ENCODE measurements around the gene RBMS3. TPM values are rescaled to one million over a fixed set of nuclear protein-coding genes. Genes with fewer than 3 reads are reported as not detected.

RBMS3 gene
- total and polyA plus RNA-seq, 2 donors = 12.8 to 19.9 TPM

- Histone ChIP-seq H3K9me3 (ENCODE audit: control insufficient read depth in 2 of 2, insufficient read depth in 1 of 2, low read length in 1 of 2) (no peaks in the 10 kb centered on the region), H3K27me3 (ENCODE audit: control insufficient read depth in 2 of 2, insufficient read depth in 1 of 2, low read length in 1 of 2) (no peaks in the 10 kb centered on the region), H3K4me3 (ENCODE audit: low read length in 2 of 2) (no peak overlapping the region), H3K36me3 (ENCODE audit: control insufficient read depth in 2 of 2, insufficient read depth in 2 of 2, low read length in 1 of 2) (no peaks in the 10 kb centered on the region), H3K27ac (ENCODE audit: low read depth in 1 of 2, low read length in 1 of 2) (no peak overlapping the region), H3K4me1 (ENCODE audit: control insufficient read depth in 2 of 2, insufficient read depth in 2 of 2, low read length in 2 of 2) (peaks cover 4% of the 10 kb centered on the region in 2 donors)
- DNase-seq (ENCODE audit: low read depth in 6 of 9, low spot score in 9 of 9) = no peak
- WGBS = 96% methylated on average over 6 of the region's 6 CpGs
Observed at GRCh38 chr3:29494305-29495036, 213.6 kb downstream of the RBMS3 start.

GRCh38 chr3:29497282-29497681 lies 216.4 kb downstream of the RBMS3 start:
- Histone ChIP-seq H3K27ac (ENCODE audit: low read depth in 1 of 2, low read length in 1 of 2) (no peak overlapping the region), H3K27me3 (ENCODE audit: control insufficient read depth in 2 of 2, insufficient read depth in 1 of 2, low read length in 1 of 2) (no peaks in the 10 kb centered on the region), H3K4me3 (ENCODE audit: low read length in 2 of 2) (no peak overlapping the region), H3K9me3 (ENCODE audit: control insufficient read depth in 2 of 2, insufficient read depth in 1 of 2, low read length in 1 of 2) (no peaks in the 10 kb centered on the region), H3K36me3 (ENCODE audit: control insufficient read depth in 2 of 2, insufficient read depth in 2 of 2, low read length in 1 of 2) (no peaks in the 10 kb centered on the region), H3K4me1 (ENCODE audit: control insufficient read depth in 2 of 2, insufficient read depth in 2 of 2, low read length in 2 of 2) (peaks cover 4% of the 10 kb centered on the region in 2 donors)
- DNase-seq (ENCODE audit: low read depth in 6 of 9, low spot score in 9 of 9) = peak in 1 of 9 donors; percentile 6
- WGBS = 70% methylated on average over 5 of the region's 5 CpGs

DNA sequence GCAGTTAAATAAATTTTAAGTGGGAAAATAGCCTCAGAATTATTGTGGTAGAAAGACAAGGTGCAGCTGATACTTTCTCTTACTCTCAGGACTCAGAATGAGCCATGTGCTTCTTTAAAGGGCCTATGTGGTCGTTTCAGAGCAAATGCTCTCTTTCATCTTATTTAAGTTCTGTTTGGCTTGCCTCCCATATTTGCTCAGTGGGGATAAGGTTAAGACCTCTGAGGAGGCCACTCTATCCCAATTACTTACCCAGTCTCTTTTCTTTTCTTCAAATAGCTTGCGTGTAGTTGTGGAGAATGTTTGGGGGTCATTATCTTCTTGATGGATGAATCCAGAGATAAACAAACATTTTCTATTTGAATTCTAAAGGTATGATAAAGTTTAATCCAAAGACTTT lies 221.9 kb downstream of the RBMS3 start:
- DNase-seq (ENCODE audit: low read depth in 6 of 9, low spot score in 9 of 9) = no peak
- no peak overlapping the region for H3K27ac ChIP-seq (ENCODE audit: low read depth in 1 of 2, low read length in 1 of 2)
- WGBS = 66% methylated on average over 2 of the region's 2 CpGs
- no peaks in the 10 kb centered on the region for H3K4me1 ChIP-seq (ENCODE audit: control insufficient read depth in 2 of 2, insufficient read depth in 2 of 2, low read length in 2 of 2)
- no peaks in the 10 kb centered on the region for H3K36me3 ChIP-seq (ENCODE audit: control insufficient read depth in 2 of 2, insufficient read depth in 2 of 2, low read length in 1 of 2)
- H3K9me3 ChIP-seq (ENCODE audit: control insufficient read depth in 2 of 2, insufficient read depth in 1 of 2, low read length in 1 of 2) = no peaks in the 10 kb centered on the region
- H3K4me3 ChIP-seq (ENCODE audit: low read length in 2 of 2) = no peak overlapping the region
- H3K27me3 ChIP-seq (ENCODE audit: control insufficient read depth in 2 of 2, insufficient read depth in 1 of 2, low read length in 1 of 2) = no peaks in the 10 kb centered on the region

- no peaks in the 10 kb centered on the region for H3K4me1 ChIP-seq (ENCODE audit: control insufficient read depth in 2 of 2, insufficient read depth in 2 of 2, low read length in 2 of 2)
- WGBS = 97% methylated on average over 3 of the region's 3 CpGs
- H3K27me3 ChIP-seq (ENCODE audit: control insufficient read depth in 2 of 2, insufficient read depth in 1 of 2, low read length in 1 of 2) = no peaks in the 10 kb centered on the region
- no peaks in the 10 kb centered on the region for H3K36me3 ChIP-seq (ENCODE audit: control insufficient read depth in 2 of 2, insufficient read depth in 2 of 2, low read length in 1 of 2)
- no peak for DNase-seq (ENCODE audit: low read depth in 6 of 9, low spot score in 9 of 9)
- H3K27ac ChIP-seq (ENCODE audit: low read depth in 1 of 2, low read length in 1 of 2) = no peak overlapping the region
- no peaks in the 10 kb centered on the region for H3K9me3 ChIP-seq (ENCODE audit: control insufficient read depth in 2 of 2, insufficient read depth in 1 of 2, low read length in 1 of 2)
- H3K4me3 ChIP-seq (ENCODE audit: low read length in 2 of 2) = no peak overlapping the region
Observed at GRCh38 chr3:29503314-29503713, 222.4 kb downstream of the RBMS3 start.

- no peaks in the 10 kb centered on the region for H3K27me3 ChIP-seq (ENCODE audit: control insufficient read depth in 2 of 2, insufficient read depth in 1 of 2, low read length in 1 of 2)
- 96% methylated on average over 3 of the region's 3 CpGs for WGBS
- H3K27ac ChIP-seq (ENCODE audit: low read depth in 1 of 2, low read length in 1 of 2) = no peak overlapping the region
- H3K36me3 ChIP-seq (ENCODE audit: control insufficient read depth in 2 of 2, insufficient read depth in 2 of 2, low read length in 1 of 2) = no peaks in the 10 kb centered on the region
- no peaks in the 10 kb centered on the region for H3K9me3 ChIP-seq (ENCODE audit: control insufficient read depth in 2 of 2, insufficient read depth in 1 of 2, low read length in 1 of 2)
- H3K4me3 ChIP-seq (ENCODE audit: low read length in 2 of 2) = no peak overlapping the region
- H3K4me1 ChIP-seq (ENCODE audit: control insufficient read depth in 2 of 2, insufficient read depth in 2 of 2, low read length in 2 of 2) = no peaks in the 10 kb centered on the region
- DNase-seq (ENCODE audit: low read depth in 6 of 9, low spot score in 9 of 9) = no peak
Observed at GRCh38 chr3:29503958-29504357, 223.1 kb downstream of the RBMS3 start.

GRCh38 chr3:29506502-29506901 lies 225.6 kb downstream of the RBMS3 start:
- Histone ChIP-seq H3K27ac (ENCODE audit: low read depth in 1 of 2, low read length in 1 of 2) (no peak overlapping the region), H3K4me1 (ENCODE audit: control insufficient read depth in 2 of 2, insufficient read depth in 2 of 2, low read length in 2 of 2) (no peaks in the 10 kb centered on the region), H3K36me3 (ENCODE audit: control insufficient read depth in 2 of 2, insufficient read depth in 2 of 2, low read length in 1 of 2) (no peaks in the 10 kb centered on the region), H3K4me3 (ENCODE audit: low read length in 2 of 2) (no peak overlapping the region), H3K9me3 (ENCODE audit: control insufficient read depth in 2 of 2, insufficient read depth in 1 of 2, low read length in 1 of 2) (no peaks in the 10 kb centered on the region), H3K27me3 (ENCODE audit: control insufficient read depth in 2 of 2, insufficient read depth in 1 of 2, low read length in 1 of 2) (no peaks in the 10 kb centered on the region)
- WGBS = 98% methylated on average over 3 of the region's 3 CpGs
- no peak for DNase-seq (ENCODE audit: low read depth in 6 of 9, low spot score in 9 of 9)

DNA sequence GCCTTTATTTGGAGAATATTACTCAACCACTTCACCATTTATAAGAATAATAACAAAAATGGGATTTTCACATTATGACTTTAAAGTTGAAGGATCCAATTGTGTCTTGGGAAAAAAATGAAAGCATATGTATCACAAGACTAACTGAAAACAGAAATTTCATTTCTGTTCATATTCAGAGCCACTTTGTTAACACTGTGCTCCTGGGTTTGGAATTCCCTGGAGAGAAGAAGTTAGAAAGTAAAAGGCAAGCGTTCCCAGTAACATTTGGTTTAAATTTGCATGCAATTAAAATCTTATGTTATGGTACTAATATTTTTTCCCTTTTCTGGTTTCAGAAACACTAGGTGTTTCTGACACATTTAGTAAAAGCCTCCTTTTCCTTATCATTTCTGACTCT lies 230.8 kb downstream of the RBMS3 start:
- Histone ChIP-seq H3K27me3 (ENCODE audit: control insufficient read depth in 2 of 2, insufficient read depth in 1 of 2, low read length in 1 of 2) (no peaks in the 10 kb centered on the region), H3K36me3 (ENCODE audit: control insufficient read depth in 2 of 2, insufficient read depth in 2 of 2, low read length in 1 of 2) (no peaks in the 10 kb centered on the region), H3K4me1 (ENCODE audit: control insufficient read depth in 2 of 2, insufficient read depth in 2 of 2, low read length in 2 of 2) (peaks cover 4 to 6% of the 10 kb centered on the region in 2 donors), H3K9me3 (ENCODE audit: control insufficient read depth in 2 of 2, insufficient read depth in 1 of 2, low read length in 1 of 2) (no peaks in the 10 kb centered on the region), H3K27ac (ENCODE audit: low read depth in 1 of 2, low read length in 1 of 2) (no peak overlapping the region), H3K4me3 (ENCODE audit: low read length in 2 of 2) (no peak overlapping the region)
- no peak for DNase-seq (ENCODE audit: low read depth in 6 of 9, low spot score in 9 of 9)
- WGBS = 97% methylated on average over 1 of the region's 1 CpG

- no peak overlapping the region for H3K27ac ChIP-seq (ENCODE audit: low read depth in 1 of 2, low read length in 1 of 2)
- no peaks in the 10 kb centered on the region for H3K9me3 ChIP-seq (ENCODE audit: control insufficient read depth in 2 of 2, insufficient read depth in 1 of 2, low read length in 1 of 2)
- peaks cover 4 to 6% of the 10 kb centered on the region in 2 donors for H3K4me1 ChIP-seq (ENCODE audit: control insufficient read depth in 2 of 2, insufficient read depth in 2 of 2, low read length in 2 of 2)
- no peaks in the 10 kb centered on the region for H3K27me3 ChIP-seq (ENCODE audit: control insufficient read depth in 2 of 2, insufficient read depth in 1 of 2, low read length in 1 of 2)
- no peaks in the 10 kb centered on the region for H3K36me3 ChIP-seq (ENCODE audit: control insufficient read depth in 2 of 2, insufficient read depth in 2 of 2, low read length in 1 of 2)
- WGBS = 41% methylated on average over 4 of the region's 4 CpGs
- no peak for DNase-seq (ENCODE audit: low read depth in 6 of 9, low spot score in 9 of 9)
- no peak overlapping the region for H3K4me3 ChIP-seq (ENCODE audit: low read length in 2 of 2)
Observed at GRCh38 chr3:29512641-29513040, 231.8 kb downstream of the RBMS3 start.

GRCh38 chr3:29513236-29513635 lies 232.4 kb downstream of the RBMS3 start:
- H3K27me3 ChIP-seq (ENCODE audit: control insufficient read depth in 2 of 2, insufficient read depth in 1 of 2, low read length in 1 of 2) = no peaks in the 10 kb centered on the region
- peaks cover 4 to 6% of the 10 kb centered on the region in 2 donors for H3K4me1 ChIP-seq (ENCODE audit: control insufficient read depth in 2 of 2, insufficient read depth in 2 of 2, low read length in 2 of 2)
- no peaks in the 10 kb centered on the region for H3K9me3 ChIP-seq (ENCODE audit: control insufficient read depth in 2 of 2, insufficient read depth in 1 of 2, low read length in 1 of 2)
- 7% methylated on average over 3 of the region's 3 CpGs for whole genome bisulfite sequencing
- H3K4me3 ChIP-seq (ENCODE audit: low read length in 2 of 2) = no peak overlapping the region
- H3K27ac ChIP-seq (ENCODE audit: low read depth in 1 of 2, low read length in 1 of 2) = no peak overlapping the region
- DNase-seq (ENCODE audit: low read depth in 6 of 9, low spot score in 9 of 9) = no peak
- H3K36me3 ChIP-seq (ENCODE audit: control insufficient read depth in 2 of 2, insufficient read depth in 2 of 2, low read length in 1 of 2) = no peaks in the 10 kb centered on the region
